HepG2 (cell line): ENCODE data around the gene SERPINA3. TPM values are rescaled to one million over a fixed set of nuclear protein-coding genes. Genes with fewer than 3 reads are reported as not detected.

ENCODE experiments used
- AFF4 ChIP-seq: sonication (generic); formaldehyde crosslinking; IDR thresholded peaks from 2 replicates; pipeline ENCODE4 v1.4.0; 2020; ENCODE audit warnings: missing genetic modification reagents
- BCLAF1 ChIP-seq: fragments of 450-650 bp; IDR thresholded peaks from 2 replicates; pipeline ENCODE4 v1.6.1; 2017; ENCODE audit warnings: mild to moderate bottlenecking
- CEBPZ ChIP-seq: IDR thresholded peaks from 2 replicates; pipeline ENCODE4 v1.6.1; 2012; ENCODE audit warnings: low read length, improper control_type of control experiment
- GFI1 ChIP-seq: sonication (generic); formaldehyde crosslinking; IDR thresholded peaks from 2 replicates; pipeline ENCODE4 v1.5.0; 2020; ENCODE audit warnings: missing genetic modification reagents, mild to moderate bottlenecking, borderline replicate concordance
- HCFC1 ChIP-seq: fragments of 150-350 bp; IDR thresholded peaks from 2 replicates; pipeline ENCODE4 v1.6.1; 2014; ENCODE audit warnings: low read depth, low read length
- KDM1A ChIP-seq: IDR thresholded peaks from 2 replicates; pipeline ENCODE4 v1.6.1; 2016; ENCODE audit warnings: missing compliant biosample characterization
- KLF15 ChIP-seq: sonication (generic); formaldehyde crosslinking; IDR thresholded peaks from 2 replicates; pipeline ENCODE4 v1.8.1; 2023; ENCODE audit warnings: borderline replicate concordance, mild to moderate bottlenecking, inconsistent platforms, missing genetic modification reagents, mixed read lengths
- MTF2 ChIP-seq: sonication (generic); formaldehyde crosslinking; IDR thresholded peaks from 2 replicates; pipeline ENCODE4 v1.5.0; 2020; ENCODE audit warnings: missing genetic modification reagents, borderline replicate concordance
- NKX3-1 ChIP-seq: sonication (generic); formaldehyde crosslinking; IDR thresholded peaks from 2 replicates; pipeline ENCODE4 v1.5.0; 2020; ENCODE audit warnings: missing genetic modification reagents
- POLR2A ChIP-seq, 2 experiments: IDR thresholded peaks; 2 replicates each; pipeline ENCODE4 v1.6.1; 2011; ENCODE audit warnings: low read depth in 2 of 2, low read length in 2 of 2, mild to moderate bottlenecking in 1 of 2, moderate library complexity in 1 of 2; ENCODE audit not compliant: insufficient read depth in 1 of 2
- RFX3 ChIP-seq: IDR thresholded peaks from 2 replicates; pipeline ENCODE4 v1.6.1; 2016; ENCODE audit warnings: missing biosample characterization, missing genetic modification reagents
- ZC3H13 ChIP-seq: sonication (generic); formaldehyde crosslinking; IDR thresholded peaks from 2 replicates; pipeline ENCODE4 v1.8.1; 2023; ENCODE audit warnings: mild to moderate bottlenecking, missing genetic modification reagents, moderate library complexity
- ZNF276 ChIP-seq: sonication (generic); formaldehyde crosslinking; IDR thresholded peaks from 2 replicates; pipeline ENCODE4 v1.4.0; 2020; ENCODE audit warnings: mild to moderate bottlenecking, low read depth, missing genetic modification reagents
- ZNF30 ChIP-seq: sonication (generic); formaldehyde crosslinking; IDR thresholded peaks from 2 replicates; pipeline ENCODE4 v1.5.0; 2020; ENCODE audit warnings: mild to moderate bottlenecking, missing genetic modification reagents
- ZNF333 ChIP-seq: sonication (generic); formaldehyde crosslinking; IDR thresholded peaks from 2 replicates; pipeline ENCODE4 v1.4.0; 2020; ENCODE audit warnings: mild to moderate bottlenecking, missing genetic modification reagents, borderline replicate concordance
- ZNF510 ChIP-seq: sonication (generic); formaldehyde crosslinking; IDR thresholded peaks from 2 replicates; pipeline ENCODE4 v1.4.0; 2020; ENCODE audit warnings: low read depth, mild to moderate bottlenecking, missing genetic modification reagents
- ZNF605 ChIP-seq: sonication (generic); formaldehyde crosslinking; IDR thresholded peaks from 2 replicates; pipeline ENCODE4 v1.8.0; 2022; ENCODE audit warnings: mild to moderate bottlenecking, missing genetic modification reagents
- ZNF777 ChIP-seq: sonication (generic); formaldehyde crosslinking; IDR thresholded peaks from 2 replicates; pipeline ENCODE4 v1.4.0; 2020; ENCODE audit warnings: missing genetic modification reagents
- ZNF790 ChIP-seq: sonication (generic); formaldehyde crosslinking; IDR thresholded peaks from 2 replicates; pipeline ENCODE4 v1.8.0; 2022; ENCODE audit warnings: missing genetic modification reagents, mild to moderate bottlenecking, borderline replicate concordance
- polyA plus RNA-seq, 8 experiments: library from polyadenylated mRNA; depleted of rRNA in 3 of 8; stranded (reverse) in 7 of 8; unstranded in 1 of 8; fragments of >200 nt; fragmentation: Illumina TruSeq in 4 of 8; extraction: Trizol in 4 of 8; gene quantifications; 2 replicates each; pipeline versions ENCODE4 v1.2.1 to v1.2.3, GENCODE V29; 2011 to 2016; ENCODE audit warnings: low read depth in 4 of 8, missing spikeins in 1 of 8, mixed read lengths in 1 of 8; ENCODE audit not compliant: insufficient read depth in 1 of 8
- total RNA-seq, 5 experiments: library from RNA; depleted of rRNA; stranded (reverse); fragments of >200 nt; fragmentation: Illumina TruSeq; extraction: Trizol; gene quantifications; 2 replicates each; pipeline ENCODE4 v1.2.3, GENCODE V29; 2016; ENCODE audit warnings: low read depth in 1 of 5

The SERPINA3 gene
- total and polyA plus RNA-seq, 2 of the 13 experiments (the other 11 are each of a cell fraction or from before 2014, with no cell fraction given), result 825 to 2,200 TPM

- TF ChIP-seq RFX3 (CRISPR knock-in tag) (no peak), HCFC1 (no peak), CEBPZ (no peak), BCLAF1 (no peak), AFF4 (CRISPR knock-in tag) (peak; percentile 97; the same call in 1 of the 2 replicates), POLR2A (IDR thresholded peaks at IDR 0.05; ENCODE audit: insufficient read depth in 1 of 2, low read depth in 2 of 2, low read length in 2 of 2) (peak; percentile 72 to 98), ZNF790 (CRISPR knock-in tag) (no peak), ZNF777 (CRISPR knock-in tag) (no peak; the same call in 1 of the 2 replicates), ZNF276 (CRISPR knock-in tag) (no peak), MTF2 (CRISPR knock-in tag) (no peak), ZNF30 (CRISPR knock-in tag) (no peak), KDM1A (CRISPR knock-in tag) (no peak), GFI1 (CRISPR knock-in tag) (no peak), KLF15 (no peak; the same call in 1 of the 2 replicates), ZNF605 (CRISPR knock-in tag) (no peak), ZC3H13 (CRISPR knock-in tag) (no peak), NKX3-1 (CRISPR knock-in tag) (no peak), ZNF510 (CRISPR knock-in tag) (no peak), ZNF333 (CRISPR knock-in tag) (no peak)
These were observed at the start of gene SERPINA3 (continued) for GRCh38 chr14:94612174-94612573.
